Measurements from ENCODE around the gene RPLP2. TPM values are rescaled to one million over a fixed set of nuclear protein-coding genes. Genes with fewer than 3 reads are reported as not detected.

The RPLP2 gene
- 457 and 731 TPM in 2 replicates for total RNA-seq

DNA sequence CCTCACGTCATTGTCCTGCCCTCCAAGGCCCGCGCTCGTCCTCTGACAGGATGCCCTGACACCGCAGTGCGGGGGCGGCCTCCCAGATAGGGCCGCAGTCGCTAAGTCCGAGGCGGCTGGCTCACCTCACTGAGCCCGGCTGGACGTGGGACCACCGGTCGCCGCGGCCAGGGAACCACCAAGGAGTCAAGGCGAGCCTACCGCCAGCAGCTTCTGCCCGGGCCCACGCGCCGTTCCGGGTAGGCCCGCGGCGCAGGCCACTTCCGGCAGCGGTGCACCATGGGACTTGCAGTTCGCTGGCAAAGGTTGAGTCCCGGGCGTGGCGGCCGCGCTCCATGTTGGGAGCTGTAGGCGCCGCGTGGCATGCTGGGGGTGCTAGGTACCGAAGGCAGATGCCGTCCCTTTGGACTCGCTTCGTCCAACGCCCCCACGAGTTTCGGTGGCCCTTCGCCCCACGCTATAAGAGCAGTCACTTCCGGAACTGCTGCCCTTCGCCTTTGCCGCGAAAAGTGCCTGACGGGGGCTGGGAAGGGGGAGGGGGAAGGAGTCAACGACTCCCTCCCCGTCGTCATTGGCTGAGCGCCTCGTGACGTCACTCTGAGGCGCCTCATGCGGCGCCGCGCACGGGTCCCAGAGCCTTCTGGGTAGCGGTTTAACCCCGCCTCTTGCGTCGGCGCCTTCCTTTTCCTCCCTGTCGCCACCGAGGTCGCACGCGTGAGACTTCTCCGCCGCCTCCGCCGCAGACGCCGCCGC lies at the start of gene RPLP2:
TSS of gene RPLP2 (plus strand) at position 681 of the 753 bp plus-strand sequence. CDS start 268 bp downstream, outside the sequence.

DNA sequence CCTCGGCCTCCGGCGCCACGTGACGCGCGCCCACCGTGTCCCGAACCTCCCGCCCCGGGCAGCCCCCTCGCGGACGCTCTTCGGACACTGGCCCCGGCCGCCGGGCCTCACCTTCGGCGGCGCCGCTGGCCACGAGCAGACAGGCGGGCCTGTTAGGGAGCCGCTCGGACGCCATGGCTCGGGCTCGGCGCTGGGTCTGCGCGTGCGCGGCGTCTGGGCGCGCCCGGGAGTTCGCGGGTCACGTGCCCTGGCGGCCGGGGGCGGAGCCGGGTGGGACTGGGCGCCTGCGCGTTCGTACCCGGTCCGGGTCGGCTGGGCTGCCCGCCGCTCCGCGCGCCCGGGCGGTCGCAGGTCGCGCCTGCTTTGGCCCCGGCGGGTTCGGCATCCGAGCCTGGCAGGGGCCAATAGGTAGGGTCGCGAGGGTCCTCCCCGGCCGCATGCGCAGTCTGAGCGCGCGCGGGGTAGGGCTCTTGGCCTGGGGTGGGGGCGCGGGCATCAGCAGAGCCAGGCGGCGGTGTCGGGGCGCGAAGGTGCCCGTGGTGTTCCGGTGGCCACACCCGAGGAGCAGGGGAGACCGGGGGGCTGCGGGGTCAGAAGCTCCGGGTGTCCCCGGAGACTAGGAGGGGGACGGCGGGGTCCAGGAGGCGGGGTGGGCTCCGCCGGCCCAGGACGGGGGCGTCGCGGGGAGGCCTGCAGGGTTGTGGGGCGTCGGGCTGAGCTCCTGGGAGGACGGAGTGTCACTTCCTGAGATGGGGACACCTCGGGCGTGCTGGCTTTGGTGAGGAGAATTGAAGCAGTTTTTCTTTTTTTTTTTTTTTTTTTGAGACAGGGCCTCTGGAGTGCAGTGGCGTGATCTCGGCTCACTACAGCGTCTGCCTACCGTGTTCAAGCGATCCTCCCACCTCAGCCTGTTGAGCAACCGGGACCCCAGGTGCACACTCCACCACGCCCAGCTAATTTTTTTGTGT lies 32.2 kb upstream of the RPLP2 start, which contains the start of gene GATD1:
TSS of gene GATD1 (minus strand) at position 200 of the 968 bp plus-strand sequence. CDS start at position 175, 25 bp downstream.

DNA sequence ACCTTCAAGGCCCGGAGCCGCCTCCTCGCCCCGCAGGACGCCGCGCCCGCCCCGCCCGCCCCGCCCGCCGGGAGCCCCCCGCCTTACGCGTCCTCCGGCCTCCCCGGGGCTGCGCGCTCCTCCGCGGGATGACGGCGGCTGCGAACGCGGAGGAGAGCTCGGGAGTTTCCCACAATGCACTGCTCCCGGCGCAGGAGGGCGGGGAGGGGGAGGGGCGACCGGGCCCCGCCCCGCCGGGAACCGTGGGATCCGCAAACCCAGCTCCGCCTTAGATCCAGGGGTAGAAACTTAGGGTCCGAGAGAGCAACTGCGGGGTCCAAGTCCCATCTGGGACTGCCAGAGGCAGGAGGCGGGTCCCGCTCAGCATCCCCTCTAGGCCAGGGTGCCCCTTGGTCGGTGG lies 19.8 kb upstream of the RPLP2 start, which contains the start of gene CEND1:
TSS of gene CEND1 (minus strand) at position 148 of the 400 bp plus-strand sequence. CDS start 1,514 bp downstream, outside the sequence.

DNA sequence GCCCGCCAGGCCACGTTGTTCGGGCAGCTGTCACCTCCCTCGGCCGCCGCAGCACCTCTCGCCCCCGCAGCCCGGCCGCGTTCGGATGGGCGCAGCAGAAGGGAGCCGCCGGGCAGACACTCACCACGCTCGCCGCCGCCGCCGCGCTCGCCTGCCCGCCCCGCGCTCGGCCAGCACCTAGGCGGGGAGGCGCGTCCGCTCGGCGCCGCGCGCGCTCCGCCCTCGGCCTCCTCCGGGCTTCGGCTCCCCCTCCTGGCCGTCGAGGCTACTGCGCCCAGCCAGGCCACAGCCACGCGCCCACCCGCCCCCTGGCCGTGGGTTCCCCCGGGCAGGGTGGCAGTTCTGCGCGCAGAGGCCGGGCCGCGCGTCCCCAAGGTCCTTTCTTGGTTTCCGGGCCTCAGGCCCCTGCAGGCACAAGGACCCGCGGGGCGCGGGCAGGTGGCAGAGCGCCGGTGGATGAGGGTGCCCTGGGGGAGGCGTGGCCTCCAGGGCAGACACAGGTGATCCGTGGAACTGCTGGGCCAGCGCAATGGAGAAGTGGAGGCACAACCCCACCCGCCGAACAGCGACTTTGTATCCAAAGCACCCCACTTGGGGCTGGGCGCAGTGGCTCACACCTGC lies 11.6 kb upstream of the RPLP2 start, which contains the start of gene SLC25A22:
TSS of gene SLC25A22 (minus strand) at position 189 of the 621 bp plus-strand sequence. CDS start 3,275 bp downstream, outside the sequence.

DNA sequence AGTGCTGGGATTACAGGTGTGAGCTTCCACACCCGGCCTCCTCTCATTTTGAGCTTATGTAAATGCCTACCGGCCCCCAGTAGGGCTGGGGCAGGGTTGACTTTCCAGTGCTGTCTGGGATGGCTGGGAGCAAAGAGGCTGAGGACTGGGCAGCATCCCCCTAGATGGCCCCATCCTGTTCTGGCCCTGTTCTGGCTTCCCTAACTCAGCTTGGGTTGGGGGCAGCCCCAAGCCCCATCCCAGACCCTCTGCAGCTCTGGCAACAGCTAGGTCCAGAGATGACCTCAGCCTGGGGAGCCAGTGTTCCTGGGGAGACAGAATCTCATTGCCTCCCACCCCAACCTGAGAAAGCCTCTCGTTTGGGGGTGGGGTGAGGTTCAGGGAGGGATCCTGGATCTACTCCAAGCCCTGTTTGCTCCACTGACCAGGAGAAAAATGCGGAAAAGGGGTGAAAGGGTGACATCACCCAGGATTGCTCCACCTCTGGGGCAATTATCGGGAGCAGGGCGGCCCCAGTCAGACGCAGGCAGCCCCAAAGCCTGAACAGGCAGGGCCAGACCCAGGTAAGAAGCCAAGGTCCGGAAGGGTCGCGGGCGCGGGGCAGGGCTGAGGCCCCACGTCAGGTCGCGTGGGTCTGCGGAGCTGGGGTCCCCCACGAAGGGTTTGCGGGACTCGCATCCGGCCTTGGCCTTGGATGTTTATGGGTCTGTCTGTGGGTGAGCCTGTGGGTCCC lies 8.8 kb downstream of the RPLP2 start, which contains the start of gene PNPLA2:
TSS of gene PNPLA2 (plus strand) at position 519 of the 733 bp plus-strand sequence. CDS start 805 bp downstream, outside the sequence.

DNA sequence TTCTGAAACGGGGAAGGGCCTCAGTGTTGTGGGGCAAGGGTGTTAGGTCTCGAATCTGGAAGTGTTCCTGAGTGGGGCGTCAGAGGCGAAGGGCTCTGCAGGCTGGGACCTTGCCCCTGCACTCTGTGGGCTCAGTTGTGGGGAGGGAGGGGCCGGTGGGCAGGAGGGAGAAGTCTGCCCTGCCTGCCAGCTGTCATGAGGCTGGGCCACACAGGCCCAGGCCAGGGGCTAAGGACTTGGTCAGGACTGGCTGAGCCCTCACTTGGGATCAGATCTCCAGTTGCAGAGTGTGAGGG lies 18.1 kb downstream of the RPLP2 start, which contains the start of gene CRACR2B:
TSS of gene CRACR2B (plus strand) at position 23 of the 296 bp plus-strand sequence. CDS start 689 bp downstream, outside the sequence.

DNA sequence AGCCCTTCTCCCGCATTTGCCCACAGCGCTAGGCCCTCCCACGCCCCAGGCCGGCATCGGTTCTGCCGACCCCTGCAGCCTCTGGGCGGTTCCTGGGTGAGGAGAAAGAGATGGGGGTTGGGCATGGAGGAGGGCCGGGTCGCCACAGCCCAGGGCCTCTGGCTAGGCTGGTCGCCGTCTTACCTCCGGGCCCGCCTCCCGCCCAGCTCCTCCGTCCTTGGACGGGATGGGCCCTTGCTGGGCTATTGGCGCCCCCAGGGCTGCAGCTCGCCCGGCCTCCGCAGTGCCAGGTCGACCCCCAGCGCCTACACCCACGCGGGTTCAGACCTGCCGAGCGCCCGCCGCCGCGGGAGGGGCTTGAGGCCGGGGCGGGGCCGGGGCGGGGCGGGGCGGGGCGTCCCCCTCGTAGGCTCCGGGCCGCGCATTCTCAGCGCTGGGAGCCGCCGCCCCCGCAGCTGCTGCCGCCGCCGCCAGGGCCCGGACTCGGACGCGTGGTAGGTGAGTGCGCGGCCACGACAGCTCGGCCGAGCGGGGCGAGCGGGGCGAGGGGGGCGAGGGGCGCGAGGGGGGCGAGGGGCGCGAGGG lies 22.9 kb downstream of the RPLP2 start, which contains the start of gene CD151:
TSS of gene CD151 (plus strand) at position 424 of the 585 bp plus-strand sequence. CDS start 3,118 bp downstream, outside the sequence.

DNA sequence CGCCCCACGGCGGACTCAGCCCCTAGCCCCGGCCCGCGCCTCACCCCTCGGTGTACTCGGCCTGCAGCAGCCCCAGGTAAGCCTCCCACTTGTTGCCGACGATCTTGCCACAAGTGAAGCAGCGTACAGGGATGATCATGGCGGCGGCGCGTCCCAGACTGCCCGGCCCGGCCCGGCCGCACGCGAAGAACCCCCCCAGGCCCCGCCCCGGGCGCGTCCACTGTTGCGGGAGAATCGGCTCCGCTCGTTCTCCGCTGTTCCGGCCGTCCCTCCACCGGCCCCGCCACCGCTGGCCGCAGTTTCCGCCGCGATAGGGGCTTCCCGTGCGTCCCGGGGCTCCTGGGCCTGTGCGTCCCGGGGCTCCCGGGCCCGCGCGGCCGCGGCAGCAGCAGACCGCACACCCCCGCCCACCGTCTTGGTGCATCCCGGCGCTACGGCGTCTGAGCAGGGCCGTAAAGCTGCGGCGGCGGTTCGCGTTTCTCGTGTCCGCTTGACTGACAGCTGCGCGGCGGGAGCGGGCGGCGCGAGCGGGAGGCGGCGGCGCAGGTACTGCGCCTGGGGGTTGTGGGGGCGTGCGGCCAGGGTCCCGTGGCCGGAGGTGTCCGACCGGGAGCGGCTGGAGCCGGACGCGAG lies 32.7 kb downstream of the RPLP2 start, which contains the start of the genes POLR2L and TSPAN4:
TSS of gene POLR2L (minus strand) at position 160 of the 633 bp plus-strand sequence. CDS start at position 139, 21 bp downstream.
TSS of gene TSPAN4 (plus strand) at position 483 of the 633 bp plus-strand sequence. CDS start 7,453 bp downstream, outside the sequence.

Other genes starting within 250 kb of the RPLP2 start
- gene LMNTD2, start 249.2 kb upstream of the RPLP2 start, total RNA-seq = 0.29 TPM in 1 of 2 replicates, not detected in the other
- gene RASSF7, start 249.0 kb upstream of the RPLP2 start, total RNA-seq = 14.7 and 36.0 TPM in 2 replicates
- gene PHRF1, start 233.5 kb upstream of the RPLP2 start, total RNA-seq = 11.0 and 16.7 TPM in 2 replicates
- 11.7 and 21.3 TPM in 2 replicates for gene IRF7, start 194.0 kb upstream of the RPLP2 start, total RNA-seq
- gene CDHR5, start 185.0 kb upstream of the RPLP2 start, total RNA-seq = not detected in 2 replicates
- gene SCT, start 182.8 kb upstream of the RPLP2 start, total RNA-seq = not detected in 2 replicates
- gene DRD4, start 172.7 kb upstream of the RPLP2 start, total RNA-seq = not detected in 2 replicates
- gene DEAF1, start 114.7 kb upstream of the RPLP2 start, total RNA-seq = 20.0 and 26.5 TPM in 2 replicates
- 27.5 and 48.1 TPM in 2 replicates for gene TMEM80, start 114.2 kb upstream of the RPLP2 start, total RNA-seq
- gene EPS8L2, start 103.7 kb upstream of the RPLP2 start, total RNA-seq = 31.1 and 40.8 TPM in 2 replicates
- 155 and 167 TPM in 2 replicates for gene TALDO1, start 62.5 kb upstream of the RPLP2 start, total RNA-seq
- gene GATD1, start 32.5 kb upstream of the RPLP2 start, total RNA-seq = 23.2 and 49.3 TPM in 2 replicates
- gene CEND1, start 19.9 kb upstream of the RPLP2 start, total RNA-seq = 0.89 and 3.5 TPM in 2 replicates
- 18.2 and 20.0 TPM in 2 replicates for gene SLC25A22, start 11.7 kb upstream of the RPLP2 start, total RNA-seq
- gene PIDD1, start 4.7 kb upstream of the RPLP2 start, total RNA-seq = 21.6 and 28.0 TPM in 2 replicates
- gene PNPLA2, start 8.9 kb downstream of the RPLP2 start, total RNA-seq = 16.7 and 25.2 TPM in 2 replicates
- 1.8 and 2.9 TPM in 2 replicates for gene CRACR2B, start 18.0 kb downstream of the RPLP2 start, total RNA-seq
- gene CD151, start 23.0 kb downstream of the RPLP2 start, total RNA-seq = 806 and 946 TPM in 2 replicates
- 214 and 287 TPM in 2 replicates for gene POLR2L, start 32.6 kb downstream of the RPLP2 start, total RNA-seq
- 197 and 276 TPM in 2 replicates for gene TSPAN4, start 32.9 kb downstream of the RPLP2 start, total RNA-seq
- gene CHID1, start 100.8 kb downstream of the RPLP2 start, total RNA-seq = 121 and 149 TPM in 2 replicates
- gene AP2A2, start 115.9 kb downstream of the RPLP2 start, total RNA-seq = 56.2 and 60.1 TPM in 2 replicates
- not detected in 2 replicates for gene MUC6, start 226.8 kb downstream of the RPLP2 start, total RNA-seq

Data from myometrial cell (primary cell).